SU-DHL-6 (cell line): ENCODE measurements around the gene ZNF101.

ENCODE experiments used
- CTCF ChIP-seq: fragments of 200-600 bp; sonication (generic); IDR thresholded peaks from one replicate; pipeline ENCODE4 v1.5.1; 2017; ENCODE audit warnings: antibody characterized with exemption, mild to moderate bottlenecking, low read length, moderate library complexity; ENCODE audit not compliant: insufficient read depth, poor library complexity, severe bottlenecking
- EZH2phosphoT487 ChIP-seq: fragments of 200-600 bp; sonication (generic), shearing (Covaris generic); conservative IDR thresholded peaks from 2 replicates; pipeline ENCODE4 v1.6.1; 2018; ENCODE audit warnings: mild to moderate bottlenecking, antibody characterized with exemption, low read length, moderate library complexity, mixed read lengths

GRCh38 chr19:19655641-19656343, 12.8 kb upstream of the ZNF101 start:
- TF ChIP-seq CTCF (no peak), EZH2phosphoT487 (no peak)
